ENCODE measurements around the gene FHOD3.

Gene FHOD3

DNA sequence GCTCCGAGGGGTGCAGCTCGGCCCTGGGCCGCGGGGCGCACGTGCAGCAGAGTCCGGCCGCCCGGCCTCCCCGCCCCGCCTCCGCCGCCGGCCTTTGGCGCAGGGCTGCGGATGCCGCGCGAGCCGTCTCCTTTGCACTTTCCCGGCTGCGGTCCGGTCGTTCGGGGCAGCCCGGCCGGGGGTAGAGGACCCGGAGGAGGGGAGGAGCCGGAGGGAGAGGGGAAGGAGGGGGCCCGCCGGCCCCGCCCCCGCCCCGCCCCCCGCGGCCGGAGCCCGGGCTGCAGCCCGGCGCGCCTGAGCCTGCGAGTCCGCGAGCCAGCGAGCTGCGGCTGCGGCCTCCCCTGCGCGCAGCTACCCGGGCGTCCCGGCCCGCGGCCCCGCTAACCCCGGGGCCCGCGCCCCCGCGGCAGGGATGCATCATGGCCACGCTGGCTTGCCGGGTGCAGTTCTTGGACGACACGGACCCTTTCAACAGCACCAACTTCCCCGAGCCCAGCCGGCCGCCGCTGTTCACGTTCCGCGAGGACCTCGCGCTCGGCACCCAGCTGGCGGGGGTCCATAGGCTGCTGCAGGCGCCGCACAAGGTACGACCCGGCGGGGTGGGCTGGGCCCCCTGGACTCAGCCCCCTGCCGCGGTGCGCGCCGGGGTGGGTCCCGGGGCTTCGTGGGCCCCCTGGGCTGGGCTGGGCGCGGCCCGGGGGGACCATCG, at the start of gene FHOD3:
FHOD3 (plus strand) TSS at position 297 of the 709 bp plus-strand sequence; CDS start at position 420, 123 bp downstream.
- DNase-seq: peak; percentile 66

DNA sequence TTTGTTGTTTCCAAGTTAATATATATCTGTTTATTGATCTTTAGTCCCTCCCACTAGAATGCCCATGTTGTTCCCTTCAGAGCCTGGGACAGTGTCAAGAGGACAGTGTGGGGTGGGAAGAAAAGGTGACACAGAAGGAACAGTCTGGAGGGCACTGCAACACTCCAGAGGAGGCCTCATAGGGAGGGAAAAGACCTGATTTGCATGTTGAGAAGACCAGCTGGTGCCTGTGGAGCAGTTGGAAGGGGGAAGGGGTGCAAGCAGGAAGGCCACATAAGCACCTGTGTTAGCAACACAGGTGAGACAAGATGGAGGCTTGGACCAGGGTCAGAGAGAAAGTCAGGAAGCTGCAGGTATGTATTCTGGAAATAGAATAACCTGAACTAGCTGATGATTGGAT, 48.1 kb upstream of the FHOD3 start:
- DNase-seq: no peak

DNA sequence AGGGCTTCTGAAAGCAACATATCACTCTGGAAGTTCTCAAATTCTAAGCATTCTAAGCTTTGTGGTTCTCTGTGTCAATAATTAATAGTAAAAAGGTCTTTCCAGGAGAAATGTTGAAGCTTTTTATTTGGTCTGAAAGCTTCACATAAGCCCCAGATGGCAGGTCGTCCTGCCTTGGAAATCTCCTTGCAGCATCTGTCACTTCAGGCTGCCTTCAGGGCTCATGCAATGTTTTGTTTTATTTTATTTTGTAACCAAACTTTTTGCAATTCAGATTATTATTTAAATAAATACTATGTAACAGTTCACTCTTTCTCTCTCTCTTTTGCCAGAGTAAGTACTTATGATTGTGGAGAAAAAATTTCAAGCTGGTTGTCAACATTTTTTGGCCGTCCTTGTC, 46.7 kb upstream of the FHOD3 start:
- DNase-seq: no peak

DNA sequence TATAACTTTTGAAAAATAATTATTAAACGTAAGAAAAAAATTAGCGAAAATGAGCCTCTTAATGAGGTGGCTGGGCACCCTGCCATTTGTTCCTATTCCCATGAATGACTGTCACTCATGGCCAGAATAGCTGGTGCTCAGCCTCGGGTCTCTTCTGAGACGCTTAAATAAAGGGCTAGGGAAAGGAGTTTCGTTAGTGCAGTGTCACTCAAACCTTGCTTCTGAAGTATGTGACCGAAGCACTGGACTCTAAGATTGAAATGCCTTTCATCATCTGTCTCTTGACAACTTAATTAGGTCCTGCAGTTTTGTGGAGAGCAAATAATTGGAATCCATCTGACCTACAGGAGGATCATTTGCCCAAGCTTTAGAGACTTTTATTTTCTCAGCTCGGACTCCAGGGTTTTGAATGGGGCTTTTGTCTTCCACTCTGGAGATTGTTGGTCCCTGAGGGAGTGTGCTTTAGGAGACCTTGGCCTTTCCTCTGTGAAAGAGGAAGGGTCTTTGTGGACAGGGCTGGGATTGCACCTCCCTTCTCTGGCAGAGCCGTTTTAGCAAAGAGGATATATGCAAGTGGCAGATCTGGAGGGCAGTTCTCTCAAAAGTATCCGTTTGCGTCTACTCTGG, 42.3 kb upstream of the FHOD3 start:
- no peak for DNase-seq

DNA sequence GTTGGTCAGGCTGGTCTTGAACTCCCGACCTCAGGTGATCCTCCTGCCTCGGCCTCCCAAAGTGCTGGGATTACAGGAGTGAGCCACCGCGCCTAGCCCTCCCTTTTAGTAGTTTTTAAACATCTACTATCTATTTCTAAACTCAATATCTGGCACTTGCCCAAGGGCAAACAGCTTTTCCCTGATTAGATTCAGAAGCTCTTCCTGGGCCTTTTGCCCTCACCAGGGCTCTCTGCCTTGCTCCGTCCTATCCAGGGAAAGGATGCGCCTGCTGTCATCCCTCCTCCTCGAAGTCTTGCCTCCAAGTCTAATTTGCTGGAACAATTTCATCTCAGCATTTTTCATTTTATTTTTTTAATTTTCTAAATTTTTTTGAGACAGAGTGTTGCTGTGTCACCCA, 41.4 kb upstream of the FHOD3 start:
- no peak for DNase-seq

DNA sequence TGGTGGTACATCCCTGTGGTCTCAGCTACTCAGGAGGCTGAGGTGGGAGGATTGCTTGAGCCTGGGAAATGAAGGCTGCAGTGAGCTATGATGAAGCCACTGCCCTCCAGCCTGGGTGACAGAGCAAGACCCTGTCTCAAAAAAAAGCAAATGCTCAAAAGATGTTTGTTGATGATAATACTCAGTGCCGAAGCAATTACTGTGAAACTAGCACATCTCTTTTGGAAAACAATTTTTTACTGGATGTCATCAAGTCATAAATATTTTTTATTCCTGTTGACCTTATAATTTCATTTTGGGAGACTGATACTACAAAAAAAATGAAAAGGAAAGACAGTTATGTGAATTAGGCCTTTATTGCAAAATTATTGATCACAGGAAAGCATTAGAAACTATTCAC, 34.5 kb upstream of the FHOD3 start:
- no peak for DNase-seq

DNA sequence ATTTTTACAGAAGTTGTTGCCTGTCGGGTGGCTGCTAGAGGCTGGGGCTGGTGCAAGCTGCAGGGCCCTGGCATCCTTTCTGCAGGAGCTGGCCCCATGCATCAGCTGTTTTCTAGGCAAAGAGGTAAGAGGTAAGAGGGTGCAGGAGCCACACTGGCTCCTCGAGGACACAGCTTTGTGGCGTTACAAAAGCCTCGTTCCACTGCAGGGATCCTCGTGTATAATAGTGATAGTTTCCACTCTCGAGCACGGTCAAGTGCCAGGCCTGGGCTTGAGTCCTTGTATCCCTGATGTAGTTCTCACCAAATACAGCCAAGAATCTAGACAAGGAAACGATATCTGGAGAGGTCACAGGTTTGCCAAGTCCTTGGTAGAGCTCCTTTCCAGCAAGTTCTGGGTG, 33.2 kb upstream of the FHOD3 start:
- DNase-seq: no peak

DNA sequence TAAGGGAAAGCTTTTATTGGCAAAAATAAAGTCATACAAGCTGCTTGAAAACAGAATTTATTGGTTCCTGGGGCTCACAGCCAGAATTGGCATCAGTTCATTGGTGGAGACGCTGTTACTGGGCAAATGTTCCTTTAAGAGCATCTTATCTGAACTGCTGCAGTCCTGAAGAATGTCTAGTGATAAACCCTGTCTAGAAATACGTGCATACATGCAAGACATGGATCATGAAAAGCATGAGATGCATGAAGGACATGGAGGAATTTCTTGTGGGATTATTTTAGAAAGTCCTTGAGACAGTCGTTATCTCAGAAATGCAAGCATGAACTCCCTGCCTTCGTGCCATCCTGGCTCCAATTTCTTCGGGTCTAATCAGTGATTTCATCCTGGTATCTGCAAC, 32.5 kb upstream of the FHOD3 start:
- DNase-seq: no peak

DNA sequence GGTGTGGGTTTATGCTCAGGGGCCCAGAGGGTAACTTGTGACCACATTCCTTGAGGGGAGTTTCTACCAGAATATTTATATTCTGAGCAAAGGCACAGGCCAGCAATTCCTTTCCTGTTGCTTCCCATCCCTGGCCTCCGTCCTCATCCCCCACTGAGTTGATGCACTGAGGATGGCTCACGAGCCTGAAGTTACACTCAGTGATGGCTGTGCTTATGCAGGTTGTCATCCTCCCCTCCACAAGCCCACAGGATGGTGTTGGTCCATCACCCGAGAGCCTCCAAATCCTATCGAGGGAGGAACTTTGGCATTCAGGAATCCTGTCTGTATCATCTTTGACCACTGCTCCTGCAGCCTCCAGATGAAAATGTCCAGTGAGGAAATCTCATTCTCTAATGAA, 28.4 kb upstream of the FHOD3 start:
- no peak for DNase-seq

DNA sequence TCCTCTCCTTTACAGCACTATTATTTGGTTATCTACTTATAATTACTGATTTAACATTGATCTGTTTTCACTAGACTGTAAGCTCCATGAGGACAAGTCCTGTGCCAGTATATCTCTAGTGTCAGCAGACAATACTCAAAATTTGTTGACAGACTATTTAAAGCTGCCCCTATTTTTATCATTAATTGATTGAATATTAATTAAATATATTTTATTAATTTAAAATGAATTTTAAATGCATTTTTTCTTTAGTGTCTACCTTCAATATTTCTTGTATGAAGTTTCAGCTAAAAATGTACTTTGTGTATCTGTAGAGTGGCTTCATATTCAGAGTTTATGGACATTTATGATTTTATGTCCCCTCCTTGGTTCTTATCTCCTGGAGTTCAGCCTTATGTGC, 26.4 kb upstream of the FHOD3 start:
- DNase-seq: no peak

DNA sequence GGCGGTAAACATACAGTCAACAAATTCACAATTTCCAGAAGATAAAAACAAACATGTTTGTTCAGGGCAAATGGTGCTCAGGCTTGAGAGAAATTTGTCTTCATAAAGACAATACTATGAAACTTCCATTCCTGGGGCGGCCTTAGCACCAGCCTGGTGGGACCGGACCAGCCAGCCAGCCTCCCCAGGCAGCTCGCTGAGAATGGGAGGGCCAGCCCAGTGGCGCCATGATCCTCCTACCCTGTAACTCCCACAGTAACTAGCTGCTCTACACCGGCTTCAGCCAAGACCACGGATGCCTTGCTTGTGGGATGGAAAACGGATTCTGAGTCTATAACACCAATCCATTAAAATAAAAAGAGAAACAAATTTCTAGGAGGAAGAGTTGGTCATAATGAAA, 24.2 kb upstream of the FHOD3 start:
- no peak for DNase-seq

DNA sequence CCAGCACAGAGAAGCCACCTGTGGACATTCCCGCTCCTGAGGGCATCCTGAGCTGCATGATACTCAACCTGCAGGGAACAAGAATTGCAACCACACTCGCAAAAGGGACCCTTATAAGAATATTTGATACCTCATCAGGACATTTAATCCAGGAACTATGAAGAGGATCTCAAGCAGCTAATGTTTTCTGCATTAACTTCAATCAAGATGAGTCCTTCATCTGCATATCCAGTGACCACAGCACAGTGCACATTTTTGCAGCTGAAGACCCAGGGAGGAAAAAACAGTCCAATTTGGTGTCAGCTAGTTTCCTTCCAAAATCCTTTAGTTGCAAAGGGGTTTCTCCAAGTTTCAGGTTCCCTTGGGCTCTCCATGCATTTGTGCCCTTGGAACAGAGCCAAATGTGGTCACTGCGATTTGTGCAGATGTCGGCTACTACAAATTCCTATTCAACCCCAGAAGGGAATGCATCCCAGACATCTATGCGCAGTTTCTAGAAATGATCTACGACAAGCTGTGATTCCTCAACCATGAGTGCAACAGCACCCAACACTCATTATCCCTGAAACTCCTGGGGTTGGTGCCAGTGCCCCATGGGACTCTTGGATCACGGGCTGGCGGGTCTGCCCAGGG, 23.3 kb upstream of the FHOD3 start:
- DNase-seq: no peak

DNA sequence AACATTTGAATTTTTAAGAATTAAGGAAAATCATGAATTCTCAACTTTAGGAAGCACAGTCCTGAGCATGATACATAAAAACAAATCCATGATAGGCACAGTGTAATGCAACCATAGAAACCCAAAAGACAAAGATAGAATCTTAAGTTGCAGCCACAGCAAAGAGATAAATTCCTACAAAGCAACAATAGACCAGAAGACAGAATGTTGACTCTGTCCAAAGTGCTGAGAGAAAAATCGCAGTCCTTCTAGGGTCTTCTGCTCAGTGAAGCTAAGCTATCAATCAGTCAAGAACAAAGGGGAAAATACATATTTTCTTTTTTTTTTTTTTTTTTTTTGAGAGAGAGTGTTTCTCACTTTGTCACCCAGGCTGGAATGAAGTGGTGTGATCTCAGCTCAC, 22.0 kb upstream of the FHOD3 start:
- DNase-seq: no peak

DNA sequence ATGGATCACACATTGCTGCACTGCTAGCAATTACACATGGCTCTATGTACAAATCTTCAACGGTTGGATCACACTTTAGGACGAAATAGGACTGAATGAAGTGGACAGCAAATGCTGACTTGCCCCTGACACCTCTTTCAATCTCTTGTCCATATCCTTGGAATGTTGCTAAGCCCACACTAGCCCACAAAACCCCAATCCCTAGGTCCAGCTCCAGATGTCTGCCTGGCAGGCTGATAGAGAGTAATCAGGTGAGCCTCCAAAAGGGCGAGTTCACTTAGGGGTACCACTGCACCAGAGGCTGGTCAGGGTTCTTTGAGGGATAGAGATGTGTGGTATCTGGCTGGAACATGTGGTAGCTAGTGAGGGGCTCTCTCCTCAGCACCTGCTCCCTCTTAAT, 18.5 kb upstream of the FHOD3 start:
- no peak for DNase-seq

DNA sequence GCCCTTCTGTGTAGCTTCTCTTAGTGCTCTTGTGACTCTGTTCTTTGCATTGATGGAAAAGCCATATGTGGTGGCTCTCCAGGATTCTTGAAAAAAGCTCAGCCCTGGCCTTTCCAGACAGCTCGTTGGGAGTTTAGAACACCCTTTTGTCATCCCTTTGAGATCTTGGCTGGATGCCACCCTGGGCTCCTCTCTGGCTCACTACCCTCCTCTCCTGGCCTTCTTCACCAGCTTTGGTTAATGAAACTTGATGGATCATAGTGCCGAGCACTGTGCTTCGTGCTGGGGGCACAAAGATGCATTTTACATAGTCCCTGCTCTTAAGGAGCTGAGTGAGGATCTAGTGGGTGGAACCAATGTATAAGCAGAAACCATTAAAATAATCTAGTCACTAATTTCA, 15.6 kb upstream of the FHOD3 start:
- no peak for DNase-seq

DNA sequence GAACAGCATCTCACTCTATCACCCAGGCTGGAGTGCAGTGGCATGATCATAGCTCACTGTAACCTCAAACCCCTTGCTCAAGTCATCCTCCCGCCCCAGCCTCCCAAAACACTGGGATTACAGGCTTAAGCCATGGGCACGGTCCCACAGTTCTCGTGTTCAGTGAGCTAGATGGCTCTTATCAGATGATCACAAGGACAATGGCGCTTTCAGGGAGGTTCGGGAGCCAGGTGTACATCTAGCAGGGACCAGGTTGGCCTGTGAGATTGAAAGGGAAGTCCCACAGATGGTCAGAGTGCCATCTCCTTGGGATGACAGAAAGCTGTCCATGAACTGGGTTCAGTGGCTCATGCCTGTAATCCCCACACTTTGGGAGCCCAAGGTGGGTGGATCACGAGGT, 14.1 kb upstream of the FHOD3 start:
- no peak for DNase-seq

DNA sequence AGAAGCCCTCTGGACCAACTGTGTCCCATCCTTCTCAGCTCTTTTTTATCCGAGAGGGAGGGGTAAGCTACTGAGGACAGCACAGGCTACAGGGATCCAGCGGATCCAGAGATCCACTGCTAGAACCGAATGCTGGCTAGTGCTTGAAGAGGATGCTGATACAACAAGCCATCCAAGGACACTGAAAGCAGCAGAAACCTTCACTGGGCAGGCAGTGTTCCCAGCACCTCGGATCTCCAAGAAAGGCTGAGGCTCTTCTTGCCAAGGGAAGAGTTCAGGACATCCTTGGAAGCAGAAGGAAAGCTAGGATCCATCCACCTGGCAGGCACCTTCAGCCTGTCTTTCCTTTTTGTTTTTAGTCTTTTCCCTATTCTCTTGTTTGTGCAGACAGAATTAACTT, 13.2 kb upstream of the FHOD3 start:
- no peak for DNase-seq

DNA sequence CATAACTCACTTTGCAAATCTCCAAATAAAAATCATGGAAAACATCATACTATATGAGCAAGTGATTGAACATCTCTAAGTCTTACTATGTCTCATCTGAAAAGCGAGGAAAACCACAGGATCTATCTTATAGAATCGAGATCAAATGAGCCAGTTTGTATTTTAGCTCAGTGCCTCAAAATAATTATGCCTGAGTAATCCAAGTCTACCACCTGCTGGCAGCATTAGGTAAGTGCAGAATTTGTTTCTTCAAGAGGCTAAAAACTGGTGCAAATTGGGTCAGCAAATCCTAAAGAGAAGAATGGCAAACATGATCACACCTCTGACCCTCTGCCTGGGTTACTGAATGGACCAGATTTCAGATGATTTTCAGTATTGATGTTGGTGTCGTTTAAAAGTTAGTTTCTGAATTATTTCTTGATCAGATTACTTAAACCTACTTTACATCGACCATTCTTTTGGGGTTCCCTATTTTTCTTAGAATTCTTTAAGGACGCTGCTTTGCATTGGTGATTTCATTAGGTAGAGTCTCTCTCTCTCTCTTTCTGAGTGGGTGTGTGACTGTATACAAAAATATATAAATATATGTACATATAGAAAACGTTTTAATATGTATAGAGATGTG, 12.7 kb upstream of the FHOD3 start:
- DNase-seq: peak; percentile 62

DNA sequence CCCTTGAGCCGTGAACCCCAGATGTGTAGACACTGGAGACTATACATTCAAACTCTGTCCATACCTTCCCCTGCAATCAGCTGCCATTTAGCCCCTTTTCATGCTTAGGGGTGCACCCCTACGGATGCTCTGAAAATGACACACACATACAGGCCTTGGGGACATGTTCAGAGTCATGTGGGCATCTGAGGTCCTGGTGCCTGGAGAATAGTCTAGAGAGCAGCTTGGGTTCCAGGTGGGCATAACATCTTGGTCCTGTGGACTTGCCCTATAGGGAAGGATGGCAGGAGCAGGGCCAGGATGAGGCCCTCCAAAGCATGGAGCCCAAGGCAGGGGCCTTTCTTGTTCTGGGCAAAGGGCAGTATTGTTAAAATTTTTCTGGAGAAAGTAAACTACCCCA, 9.9 kb upstream of the FHOD3 start:
- DNase-seq: no peak

DNA sequence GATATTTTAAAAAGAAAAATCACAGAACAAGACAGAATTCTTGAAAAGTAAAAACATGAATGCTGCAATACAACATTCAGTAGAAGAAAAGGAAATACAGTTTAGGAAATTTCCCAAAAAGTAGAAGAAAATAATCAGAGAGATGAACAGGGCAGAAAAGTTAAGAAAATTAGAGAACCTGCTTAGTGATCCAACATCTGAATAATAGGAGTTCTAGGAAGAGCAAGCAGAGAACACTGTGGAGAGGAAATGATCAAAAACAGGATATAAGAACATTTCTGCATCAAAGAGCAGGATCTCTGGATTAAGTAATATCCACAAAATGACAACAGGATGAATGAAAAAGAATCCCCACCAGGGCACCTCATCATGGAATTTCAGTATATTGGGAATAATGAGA, 8.8 kb upstream of the FHOD3 start:
- no peak for DNase-seq

DNA sequence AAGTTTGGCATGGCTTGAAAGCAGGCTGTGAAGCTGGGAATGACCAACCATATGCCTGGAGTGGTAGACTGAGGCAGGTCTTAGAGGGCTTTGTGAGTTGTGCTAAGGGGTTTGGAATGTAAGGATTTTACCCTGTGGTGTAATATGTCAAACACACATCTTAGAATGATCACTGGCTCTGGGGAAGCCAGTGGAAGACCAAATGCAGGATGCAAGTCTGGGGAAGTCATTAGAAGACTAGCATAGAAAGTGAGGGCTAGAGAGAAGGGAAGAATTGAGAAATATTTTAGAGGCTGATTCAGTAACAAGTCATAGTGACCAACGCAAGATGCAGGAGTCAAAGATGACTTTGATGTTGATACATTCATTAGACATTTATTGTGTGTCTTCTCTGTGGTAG, 3.5 kb upstream of the FHOD3 start:
- DNase-seq: no peak

DNA sequence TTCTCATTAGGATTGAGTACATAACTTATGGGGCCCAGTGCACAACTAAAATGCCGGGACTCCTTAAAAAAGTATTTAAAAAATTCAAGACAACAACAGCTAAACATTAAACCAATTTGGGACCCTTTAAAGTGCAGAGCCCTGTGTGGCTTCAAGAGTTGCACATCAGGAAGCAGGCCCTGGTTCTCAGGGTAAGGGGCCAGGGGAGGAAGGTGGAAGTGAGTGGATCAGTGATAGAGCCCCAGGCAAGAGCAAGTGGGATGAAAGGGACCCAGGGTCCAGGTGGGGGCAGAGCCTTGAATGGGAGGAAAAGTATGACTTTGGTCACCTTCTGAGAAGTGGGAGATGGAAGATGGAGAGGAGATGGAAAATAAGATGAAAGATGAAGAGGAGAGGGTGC, 2.3 kb upstream of the FHOD3 start:
- no peak for DNase-seq

DNA sequence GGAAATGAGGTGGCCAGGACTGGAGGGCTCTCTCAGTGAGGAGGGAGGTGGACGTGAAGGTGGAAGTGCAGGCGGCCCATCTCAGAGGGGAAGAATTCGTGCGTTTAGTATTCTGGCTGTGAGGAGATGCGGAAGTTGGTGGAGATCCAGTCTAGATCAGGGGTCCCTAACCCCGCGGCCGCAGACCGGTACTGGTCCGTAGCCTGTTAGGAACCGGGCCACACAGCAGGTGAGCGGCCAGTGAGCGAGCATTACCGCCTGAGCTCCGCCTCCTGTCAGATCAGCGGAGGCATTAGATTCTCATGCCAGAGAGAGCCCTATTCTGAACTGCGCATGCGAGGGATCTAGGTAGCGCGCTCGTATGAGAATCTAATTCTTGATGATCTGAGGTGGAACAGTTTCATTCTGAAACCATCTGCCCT, 1.6 kb upstream of the FHOD3 start:
- DNase-seq: no peak
